Body of pancreas (tissue), 4 donors: Measurements from ENCODE around the gene PPP2R5E.

ENCODE experiments used
- POLR2A ChIP-seq, 3 donors: fragments of 450-650 bp; IDR thresholded peaks; one replicate each; pipeline ENCODE4 v1.6.1; 2016; ENCODE audit warnings: antibody characterized with exemption in 3 of 3, mild to moderate bottlenecking in 2 of 3
- TF ChIP-seq, protein P1 (sequence below), 7 experiments: fragments of 450-650 bp in 4 of 7; fragments of 200-600 bp in 3 of 7; sonication (generic) in 3 of 7; IDR thresholded peaks; one replicate each; pipeline ENCODE4 v1.5.1; 2016 to 2019; ENCODE audit warnings: antibody characterized with exemption in 7 of 7

DNA sequence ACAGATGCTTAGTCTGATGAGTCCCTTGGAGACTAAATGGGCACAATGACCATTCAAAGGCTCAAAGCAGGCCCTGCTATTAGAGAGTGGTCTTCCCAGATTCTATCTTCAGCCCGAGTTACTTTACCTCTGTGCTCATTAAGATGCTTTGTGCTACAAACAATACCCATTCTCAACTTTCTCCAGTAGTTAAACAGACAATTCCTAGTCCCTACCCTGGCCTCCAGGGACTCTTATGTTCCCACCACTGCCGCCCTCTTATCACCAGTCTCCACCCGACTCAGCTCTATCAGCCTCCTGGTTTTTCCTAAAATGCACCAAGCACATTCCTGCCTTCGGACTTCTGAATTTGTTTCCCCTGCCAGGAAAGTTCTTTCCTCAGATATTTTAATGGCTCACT is 198.8 kb downstream of the PPP2R5E start:
- TF ChIP-seq POLR2A (IDR thresholded peaks at IDR 0.05): no peak
- TF ChIP-seq, protein P1, sequence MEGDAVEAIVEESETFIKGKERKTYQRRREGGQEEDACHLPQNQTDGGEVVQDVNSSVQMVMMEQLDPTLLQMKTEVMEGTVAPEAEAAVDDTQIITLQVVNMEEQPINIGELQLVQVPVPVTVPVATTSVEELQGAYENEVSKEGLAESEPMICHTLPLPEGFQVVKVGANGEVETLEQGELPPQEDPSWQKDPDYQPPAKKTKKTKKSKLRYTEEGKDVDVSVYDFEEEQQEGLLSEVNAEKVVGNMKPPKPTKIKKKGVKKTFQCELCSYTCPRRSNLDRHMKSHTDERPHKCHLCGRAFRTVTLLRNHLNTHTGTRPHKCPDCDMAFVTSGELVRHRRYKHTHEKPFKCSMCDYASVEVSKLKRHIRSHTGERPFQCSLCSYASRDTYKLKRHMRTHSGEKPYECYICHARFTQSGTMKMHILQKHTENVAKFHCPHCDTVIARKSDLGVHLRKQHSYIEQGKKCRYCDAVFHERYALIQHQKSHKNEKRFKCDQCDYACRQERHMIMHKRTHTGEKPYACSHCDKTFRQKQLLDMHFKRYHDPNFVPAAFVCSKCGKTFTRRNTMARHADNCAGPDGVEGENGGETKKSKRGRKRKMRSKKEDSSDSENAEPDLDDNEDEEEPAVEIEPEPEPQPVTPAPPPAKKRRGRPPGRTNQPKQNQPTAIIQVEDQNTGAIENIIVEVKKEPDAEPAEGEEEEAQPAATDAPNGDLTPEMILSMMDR (IDR thresholded peaks at IDR 0.05): no peak
